Nephron (organoid): ENCODE results near the gene FSIP2.

Experiments used
- H3K27ac Mint-ChIP-seq, 3 experiments: 2 replicates each; pipeline ENCODE4 v1.8.0; 2020; ENCODE audit warnings: mixed read lengths in 3 of 3, mild to moderate bottlenecking in 2 of 3, moderate library complexity in 1 of 3
- H3K27me3 Mint-ChIP-seq: 2 replicates; pipeline ENCODE4 v1.8.0; 2021; ENCODE audit warnings: low read depth, mild to moderate bottlenecking, moderate library complexity, mixed read lengths
- H3K36me3 Mint-ChIP-seq: 2 replicates; pipeline ENCODE4 v1.8.0; 2020; ENCODE audit warnings: low read depth, mixed read lengths
- H3K4me1 Mint-ChIP-seq: 2 replicates; pipeline ENCODE4 v1.8.0; 2020; ENCODE audit warnings: mixed read lengths
- H3K4me3 Mint-ChIP-seq, 3 experiments: 2 replicates each; pipeline ENCODE4 v1.8.0; 2020; ENCODE audit warnings: mild to moderate bottlenecking in 3 of 3, mixed read lengths in 3 of 3, moderate library complexity in 2 of 3
- H3K9me3 Mint-ChIP-seq: 2 replicates; pipeline ENCODE4 v1.8.0; 2020; ENCODE audit warnings: mixed read lengths
- TF ChIP-seq, protein P1 (sequence below), 3 experiments: fragments of 200-600 bp; sonication (generic); IDR thresholded peaks; one replicate each; pipeline ENCODE4 v1.5.0; 2021; ENCODE audit warnings: antibody characterized with exemption in 3 of 3; ENCODE audit not compliant: unreplicated experiment in 3 of 3

The FSIP2 gene

DNA sequence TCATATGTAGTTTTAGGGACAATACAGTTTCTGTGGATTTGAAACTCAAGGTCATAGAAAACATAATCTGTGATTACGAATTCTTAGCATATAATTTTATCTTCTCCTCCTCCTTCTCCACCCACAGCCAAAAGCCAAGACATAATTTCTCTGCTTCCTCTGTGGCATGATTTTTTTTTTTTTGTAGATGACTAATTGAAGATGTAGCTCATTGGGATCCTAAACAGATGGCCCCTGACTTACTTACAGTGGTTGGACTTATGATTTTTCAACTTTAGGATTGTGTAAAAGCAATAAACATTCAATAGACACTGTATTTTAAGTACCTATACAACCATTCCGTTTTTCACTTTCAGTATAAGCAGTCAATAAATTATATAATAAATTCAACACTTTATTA, 42.3 kb downstream of the FSIP2 start:
- peaks cover 7% of the 10 kb centered on the region for H3K36me3 Mint-ChIP-seq
- H3K4me3 Mint-ChIP-seq = no peak overlapping the region
- no peaks in the 10 kb centered on the region for H3K9me3 Mint-ChIP-seq
- TF ChIP-seq, protein P1, sequence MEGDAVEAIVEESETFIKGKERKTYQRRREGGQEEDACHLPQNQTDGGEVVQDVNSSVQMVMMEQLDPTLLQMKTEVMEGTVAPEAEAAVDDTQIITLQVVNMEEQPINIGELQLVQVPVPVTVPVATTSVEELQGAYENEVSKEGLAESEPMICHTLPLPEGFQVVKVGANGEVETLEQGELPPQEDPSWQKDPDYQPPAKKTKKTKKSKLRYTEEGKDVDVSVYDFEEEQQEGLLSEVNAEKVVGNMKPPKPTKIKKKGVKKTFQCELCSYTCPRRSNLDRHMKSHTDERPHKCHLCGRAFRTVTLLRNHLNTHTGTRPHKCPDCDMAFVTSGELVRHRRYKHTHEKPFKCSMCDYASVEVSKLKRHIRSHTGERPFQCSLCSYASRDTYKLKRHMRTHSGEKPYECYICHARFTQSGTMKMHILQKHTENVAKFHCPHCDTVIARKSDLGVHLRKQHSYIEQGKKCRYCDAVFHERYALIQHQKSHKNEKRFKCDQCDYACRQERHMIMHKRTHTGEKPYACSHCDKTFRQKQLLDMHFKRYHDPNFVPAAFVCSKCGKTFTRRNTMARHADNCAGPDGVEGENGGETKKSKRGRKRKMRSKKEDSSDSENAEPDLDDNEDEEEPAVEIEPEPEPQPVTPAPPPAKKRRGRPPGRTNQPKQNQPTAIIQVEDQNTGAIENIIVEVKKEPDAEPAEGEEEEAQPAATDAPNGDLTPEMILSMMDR (IDR thresholded peaks at IDR 0.05; ENCODE audit: unreplicated experiment in 3 of 3) = no peak
- peaks cover 13% of the 10 kb centered on the region for H3K4me1 Mint-ChIP-seq
- H3K27me3 Mint-ChIP-seq = no peaks in the 10 kb centered on the region
- no peak overlapping the region for H3K27ac Mint-ChIP-seq

- Mint-ChIP-seq H3K27me3 (no peaks in the 10 kb centered on the region), H3K27ac (no peak overlapping the region), H3K9me3 (no peaks in the 10 kb centered on the region), H3K4me3 (no peak overlapping the region), H3K36me3 (peaks cover 7% of the 10 kb centered on the region), H3K4me1 (peaks cover 16% of the 10 kb centered on the region)
- TF ChIP-seq, protein P1 (IDR thresholded peaks at IDR 0.05; ENCODE audit: unreplicated experiment in 3 of 3) = no peak
Measured at GRCh38 chr2:185782223-185782769, 43.7 kb downstream of the FSIP2 start.

GRCh38 chr2:185785156-185785555, 46.6 kb downstream of the FSIP2 start:
- Mint-ChIP-seq H3K4me1 (peaks cover 18% of the 10 kb centered on the region), H3K27ac (peak overlapping the region; percentile 30 to 84 (median 56)), H3K27me3 (no peaks in the 10 kb centered on the region), H3K36me3 (peaks cover 12% of the 10 kb centered on the region), H3K4me3 (no peak overlapping the region), H3K9me3 (no peaks in the 10 kb centered on the region)
- TF ChIP-seq, protein P1 (IDR thresholded peaks at IDR 0.05; ENCODE audit: unreplicated experiment in 3 of 3) = no peak

DNA sequence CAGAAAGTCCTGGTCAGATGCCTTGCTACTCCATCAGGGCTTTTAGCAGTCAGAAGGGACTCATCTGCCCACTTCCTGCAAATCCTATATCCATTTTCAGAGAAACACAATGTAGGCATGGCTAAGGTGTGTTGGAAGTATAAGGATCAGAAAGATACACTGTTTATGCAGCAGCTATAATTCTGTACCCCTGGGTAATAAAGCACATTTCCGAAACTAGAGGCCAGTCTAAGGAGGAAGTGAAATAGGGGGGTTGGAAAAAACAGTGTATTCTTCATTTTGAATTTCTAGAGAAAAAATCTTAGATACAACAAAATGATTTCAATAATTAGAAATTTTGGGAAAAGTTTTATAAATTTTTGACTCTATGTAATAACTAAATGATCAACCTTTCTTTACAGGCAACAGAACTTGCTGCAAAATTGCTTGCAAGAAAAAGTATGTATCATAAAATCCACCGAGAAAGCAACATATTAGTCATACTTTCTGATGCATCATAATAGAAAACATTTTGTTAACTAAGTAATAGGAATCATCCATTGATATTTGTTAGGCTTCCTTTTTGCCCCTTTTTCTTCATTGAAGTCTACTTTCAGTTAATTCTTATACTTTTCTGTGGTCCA, 47.4 kb downstream of the FSIP2 start:
- Mint-ChIP-seq H3K4me1 (peaks cover 18% of the 10 kb centered on the region), H3K4me3 (no peak overlapping the region), H3K36me3 (peaks cover 13% of the 10 kb centered on the region), H3K27me3 (no peaks in the 10 kb centered on the region), H3K9me3 (no peaks in the 10 kb centered on the region), H3K27ac (peak overlapping the region in 1 of 3 experiments; percentile 84)
- TF ChIP-seq, protein P1 (IDR thresholded peaks at IDR 0.05; ENCODE audit: unreplicated experiment in 3 of 3) = no peak

DNA sequence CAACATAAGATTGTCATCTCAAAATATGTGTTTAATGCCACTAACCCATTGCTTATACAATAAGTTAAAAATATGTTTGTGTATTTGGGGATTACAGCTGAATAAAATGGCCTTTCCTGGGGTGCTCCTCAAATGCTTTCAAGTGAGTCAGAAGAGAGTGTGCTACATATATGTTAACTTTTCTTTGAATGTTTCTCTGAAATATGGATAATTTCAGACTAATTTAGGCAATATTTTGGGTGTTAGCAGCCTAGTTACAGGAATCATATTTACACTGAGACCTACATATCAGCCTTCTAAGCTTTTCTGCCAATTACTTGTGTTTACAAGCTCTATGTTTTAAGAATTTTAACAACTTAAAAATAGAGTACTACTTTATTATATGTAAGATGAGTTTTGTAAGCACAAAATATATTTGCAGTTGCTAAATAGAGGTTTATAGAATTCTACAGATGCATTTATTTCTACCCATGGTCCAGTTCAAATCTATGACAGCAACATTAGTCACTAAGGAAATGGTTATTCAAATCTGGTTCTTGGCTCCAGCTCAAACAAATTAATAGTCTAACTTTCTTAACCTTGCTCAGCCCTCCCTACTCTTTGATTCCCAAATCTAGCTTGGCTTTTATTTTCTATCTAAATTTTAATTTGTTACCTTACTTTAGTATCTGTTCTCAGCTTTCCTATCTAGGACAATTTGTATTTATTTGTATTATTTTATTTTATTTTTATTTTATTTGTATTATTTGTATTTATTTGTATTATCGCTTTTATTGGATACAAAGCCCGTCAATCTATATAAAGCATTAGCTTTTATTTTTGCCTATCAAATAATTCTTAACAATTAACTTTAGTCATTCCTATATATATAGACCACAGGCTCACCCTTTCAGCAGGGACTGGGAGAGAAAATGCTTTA, 48.9 kb downstream of the FSIP2 start:
- TF ChIP-seq, protein P1 (IDR thresholded peaks at IDR 0.05; ENCODE audit: unreplicated experiment in 3 of 3) = no peak
- Mint-ChIP-seq H3K36me3 (peaks cover 15% of the 10 kb centered on the region), H3K27me3 (no peaks in the 10 kb centered on the region), H3K9me3 (no peaks in the 10 kb centered on the region), H3K4me1 (peaks cover 18% of the 10 kb centered on the region), H3K4me3 (no peak overlapping the region), H3K27ac (peak overlapping the region in 1 of 3 experiments; percentile 63)
